Measurements from ENCODE around the gene MAP3K21.

Gene MAP3K21

GRCh38 chr1:233360525-233361102 is 33.1 kb downstream of the MAP3K21 start:
- no peak for DNase-seq

DNA sequence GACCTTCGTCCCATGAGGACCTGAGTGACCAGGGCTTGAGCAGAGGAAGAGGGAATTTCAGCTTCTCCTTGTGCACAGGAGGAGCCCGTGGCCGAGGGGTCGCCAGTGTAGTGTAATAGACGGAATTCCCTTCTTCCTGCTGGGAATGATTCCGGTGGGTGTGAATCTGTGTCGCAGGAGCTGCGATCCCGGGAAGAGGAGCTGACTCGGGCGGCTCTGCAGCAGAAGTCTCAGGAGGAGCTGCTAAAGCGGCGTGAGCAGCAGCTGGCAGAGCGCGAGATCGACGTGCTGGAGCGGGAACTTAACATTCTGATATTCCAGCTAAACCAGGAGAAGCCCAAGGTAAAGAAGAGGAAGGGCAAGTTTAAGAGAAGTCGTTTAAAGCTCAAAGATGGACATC is 34.4 kb downstream of the MAP3K21 start:
- DNase-seq = no peak

DNA sequence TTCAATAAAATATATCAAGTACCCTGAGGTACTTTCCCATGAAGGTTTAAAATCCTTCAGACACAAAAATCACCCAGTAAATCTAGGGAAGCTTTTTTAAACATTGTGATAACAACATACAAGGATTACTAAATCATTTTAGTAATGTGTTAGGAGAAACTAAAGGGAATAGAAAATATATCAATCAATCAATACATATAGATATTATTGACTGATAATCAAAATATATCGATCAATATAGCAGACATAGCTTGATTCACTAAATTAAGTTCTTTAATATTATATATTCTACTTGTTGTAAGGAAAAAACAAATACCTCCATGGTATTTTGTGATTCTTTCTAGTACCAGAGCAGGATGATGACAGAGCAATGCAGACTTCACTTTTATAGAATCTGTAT is 35.2 kb downstream of the MAP3K21 start:
- DNase-seq = no peak

GRCh38 chr1:233364026-233364425 is 36.5 kb downstream of the MAP3K21 start:
- DNase-seq = no peak

- DNase-seq = peak; percentile 32
These were observed 37.4 kb downstream of the MAP3K21 start for GRCh38 chr1:233364695-233365539.

- no peak for DNase-seq
These were observed 39.1 kb downstream of the MAP3K21 start for GRCh38 chr1:233366575-233366974.

GRCh38 chr1:233367057-233367803 is 39.7 kb downstream of the MAP3K21 start:
- DNase-seq = no peak

GRCh38 chr1:233368106-233368788 is 40.7 kb downstream of the MAP3K21 start:
- DNase-seq = no peak

DNA sequence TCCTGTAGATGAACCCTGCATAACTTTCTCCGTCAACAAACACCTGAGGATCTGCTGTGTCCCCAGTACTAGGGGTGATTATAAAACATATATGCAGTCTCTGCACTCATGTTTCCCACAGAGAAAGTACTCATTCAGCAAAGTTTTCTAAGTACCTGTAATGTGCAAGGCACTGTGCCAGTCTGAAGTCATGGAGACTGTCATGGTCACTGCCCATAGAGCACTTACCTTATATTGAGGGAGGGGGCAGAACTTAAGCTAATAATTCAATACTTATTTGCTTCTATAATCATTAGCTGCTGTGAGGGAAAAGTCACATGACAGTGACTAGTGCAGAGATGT is 41.2 kb downstream of the MAP3K21 start:
- no peak for DNase-seq

GRCh38 chr1:233372218-233373120 is 44.9 kb downstream of the MAP3K21 start:
- DNase-seq = no peak

DNA sequence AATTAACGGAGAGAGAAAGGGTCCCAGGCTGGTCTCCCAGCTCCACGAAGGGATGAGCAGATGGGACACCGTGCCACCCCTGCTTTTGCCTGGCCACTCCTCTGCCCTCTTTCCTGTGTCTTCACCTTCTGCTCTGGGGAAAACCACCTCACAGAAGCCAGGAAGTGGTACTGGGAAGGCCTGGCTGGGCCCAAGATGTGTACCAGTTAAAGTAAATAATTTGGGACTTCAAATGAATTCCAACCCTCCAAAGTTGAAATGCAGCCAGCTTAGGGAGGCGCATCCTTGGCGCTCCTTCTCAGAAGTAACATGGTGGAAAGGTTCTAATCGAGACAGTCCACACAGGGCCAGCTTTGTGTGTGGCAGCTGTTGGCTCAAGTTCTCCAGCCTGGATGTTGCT is 45.7 kb downstream of the MAP3K21 start:
- no peak for DNase-seq

GRCh38 chr1:233375653-233376052 is 48.1 kb downstream of the MAP3K21 start:
- DNase-seq = no peak

DNA sequence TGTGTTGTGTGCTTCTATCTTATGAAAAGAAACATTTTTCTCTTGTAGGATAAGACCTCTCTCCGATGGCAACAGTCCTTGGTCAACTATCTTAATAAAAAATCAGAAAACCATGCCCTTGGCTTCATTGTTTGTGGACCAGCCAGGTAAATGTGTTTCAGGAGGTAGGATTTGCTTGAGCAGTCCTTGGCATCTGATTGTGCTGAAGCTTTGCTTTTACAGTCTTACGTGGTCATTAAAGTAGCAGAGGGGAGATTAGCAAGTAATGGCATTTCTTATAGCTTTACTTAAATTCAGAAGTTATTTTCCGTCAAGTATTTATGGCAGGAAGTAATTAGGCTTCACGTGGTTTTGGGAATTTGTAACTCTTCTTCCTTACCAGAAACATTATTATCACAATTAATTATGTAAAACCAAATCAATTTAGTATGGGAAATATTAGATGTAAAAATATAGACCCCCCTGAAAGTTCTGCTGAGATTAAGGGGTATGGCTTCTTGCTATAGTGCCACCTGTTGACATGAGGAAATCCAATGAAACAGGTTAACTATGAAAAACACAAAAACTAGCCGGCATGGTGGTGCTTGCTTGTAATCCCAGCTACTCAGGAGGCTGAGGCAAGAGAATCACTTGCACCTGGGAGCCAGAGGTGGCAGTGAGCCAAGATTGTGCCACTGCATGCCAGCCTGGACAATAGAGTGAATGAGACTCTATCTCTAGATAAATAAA is 49.0 kb downstream of the MAP3K21 start:
- DNase-seq = no peak

DNA sequence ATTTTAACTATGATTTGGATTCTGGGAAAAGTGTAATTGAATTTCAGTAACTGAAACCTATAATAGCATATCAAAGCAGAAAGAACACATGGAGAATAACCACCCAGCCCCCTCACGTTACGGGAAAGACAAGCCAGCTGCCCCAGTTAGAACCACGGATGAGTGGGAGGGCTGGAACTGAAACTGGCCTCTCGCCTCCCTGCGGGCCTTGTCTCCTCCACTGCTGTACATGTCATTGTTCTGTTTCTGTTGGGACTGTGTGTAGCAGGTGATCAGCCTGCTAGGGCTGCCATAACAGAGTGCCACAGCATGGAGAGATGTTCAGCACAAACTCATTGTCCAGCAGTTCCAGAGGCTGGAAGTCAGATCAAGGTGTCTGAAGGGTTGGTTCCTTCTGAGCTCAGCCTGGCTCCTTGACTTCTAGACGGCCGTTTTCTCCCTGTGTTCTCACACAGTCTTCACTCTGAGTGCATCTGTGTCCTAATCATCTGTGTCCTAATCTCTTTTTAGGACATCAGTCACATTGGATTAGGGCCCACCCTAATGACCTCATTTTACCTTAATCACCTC is 52.4 kb downstream of the MAP3K21 start:
- no peak for DNase-seq

- DNase-seq = no peak
These were observed 54.3 kb downstream of the MAP3K21 start for GRCh38 chr1:233381806-233382205.

GRCh38 chr1:233383984-233384383 is 56.5 kb downstream of the MAP3K21 start:
- no peak for DNase-seq

DNA sequence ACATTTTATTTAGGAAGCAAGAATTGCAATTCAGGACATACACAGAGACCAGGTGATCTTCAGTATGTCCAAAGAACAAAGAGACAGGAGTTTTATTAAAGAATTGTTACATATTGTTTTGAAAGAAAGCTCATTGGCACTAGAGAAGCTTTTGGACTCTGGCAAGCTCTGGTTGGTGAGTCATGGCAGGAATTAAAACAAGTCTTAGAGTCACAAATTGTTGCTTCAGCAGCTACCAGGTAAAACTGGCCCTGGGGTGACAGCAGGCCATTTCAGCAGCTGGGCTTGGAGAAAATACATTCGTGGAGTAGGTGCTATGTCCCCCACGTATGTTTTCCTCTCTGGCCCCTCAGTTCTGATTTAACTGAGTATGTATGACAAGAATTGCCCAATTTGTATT is 58.8 kb downstream of the MAP3K21 start:
- DNase-seq = no peak

- DNase-seq = no peak
These were observed 60.1 kb downstream of the MAP3K21 start for GRCh38 chr1:233387585-233387984.

GRCh38 chr1:233389169-233389568 is 61.6 kb downstream of the MAP3K21 start:
- DNase-seq = no peak

DNA sequence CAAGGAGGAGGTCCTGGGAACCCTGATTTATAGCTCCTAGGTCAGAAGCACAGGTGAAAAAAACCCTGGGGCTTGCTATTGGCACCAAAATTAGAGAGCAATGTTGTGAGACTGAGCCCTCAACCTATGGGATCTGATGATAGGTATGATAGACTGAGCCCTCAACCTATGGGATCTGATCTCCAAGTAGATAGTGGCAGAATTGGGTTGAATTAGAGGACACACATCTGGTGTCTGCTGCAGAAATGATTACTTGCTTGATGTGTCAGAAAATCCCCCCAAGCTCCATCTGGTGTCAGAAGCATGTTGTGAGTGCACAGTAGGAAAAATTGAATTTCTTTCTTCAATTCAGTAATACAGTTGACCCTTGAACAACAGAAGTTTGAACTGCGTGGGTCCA is 62.4 kb downstream of the MAP3K21 start:
- peak; percentile 66 for DNase-seq

Data from NCI-H1694 treated with DMSO at 0.1 percent for 48 hours (cell line).